COLO668 (cell line): ENCODE data around the gene LIPT2.

Source experiments
- DNase-seq: peaks from one replicate; lab custom pipeline; 2025; ENCODE audit not compliant: unreplicated experiment; lab: John Stamatoyannopoulos, UW

The LIPT2 gene

DNA sequence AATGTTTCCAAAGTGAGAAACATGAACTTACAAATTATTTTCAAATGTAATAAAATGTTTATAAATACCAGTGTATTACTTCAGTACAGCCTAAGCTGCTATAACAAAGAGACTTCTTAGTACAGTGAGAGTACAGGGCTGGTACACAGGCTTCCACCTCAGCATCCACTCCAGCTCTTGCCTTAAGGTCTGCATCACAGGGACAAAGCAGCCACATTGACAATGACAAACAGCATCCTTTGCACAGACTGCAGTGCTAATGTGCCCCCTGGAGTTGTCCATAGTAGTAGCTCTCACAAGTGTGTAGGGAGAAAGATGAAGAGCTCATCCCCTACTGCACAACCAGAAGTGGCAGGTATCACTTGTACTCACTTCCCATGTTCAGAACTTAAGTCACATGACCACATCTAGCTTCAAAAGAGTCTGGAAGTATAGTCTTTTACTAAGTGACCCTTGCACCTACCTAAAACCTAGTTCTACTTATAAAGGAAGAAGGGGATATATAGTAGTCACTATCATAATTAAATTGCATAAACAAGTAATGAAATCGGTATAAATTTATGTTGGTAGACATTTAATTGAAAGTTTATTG, 10.7 kb upstream of the LIPT2 start:
- DNase-seq: no peak

DNA sequence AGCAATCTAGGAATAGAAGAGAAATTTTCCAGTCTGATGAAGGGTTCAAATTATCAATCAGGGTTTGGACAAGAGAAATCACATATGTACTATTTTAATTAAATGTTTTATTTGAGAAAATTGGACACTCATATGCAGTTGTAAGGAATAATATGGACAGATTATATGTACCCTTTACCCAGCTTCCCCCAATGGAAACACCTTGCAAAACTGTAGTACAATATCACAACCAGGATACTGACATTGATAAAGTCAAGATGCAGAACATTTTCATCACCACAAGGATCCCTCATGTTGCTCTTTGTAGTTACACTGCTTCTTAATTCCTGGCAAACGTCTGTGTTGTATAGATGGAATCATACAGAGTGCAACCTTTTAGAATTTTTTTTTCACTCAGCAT, 1.4 kb upstream of the LIPT2 start:
- no peak for DNase-seq

DNA sequence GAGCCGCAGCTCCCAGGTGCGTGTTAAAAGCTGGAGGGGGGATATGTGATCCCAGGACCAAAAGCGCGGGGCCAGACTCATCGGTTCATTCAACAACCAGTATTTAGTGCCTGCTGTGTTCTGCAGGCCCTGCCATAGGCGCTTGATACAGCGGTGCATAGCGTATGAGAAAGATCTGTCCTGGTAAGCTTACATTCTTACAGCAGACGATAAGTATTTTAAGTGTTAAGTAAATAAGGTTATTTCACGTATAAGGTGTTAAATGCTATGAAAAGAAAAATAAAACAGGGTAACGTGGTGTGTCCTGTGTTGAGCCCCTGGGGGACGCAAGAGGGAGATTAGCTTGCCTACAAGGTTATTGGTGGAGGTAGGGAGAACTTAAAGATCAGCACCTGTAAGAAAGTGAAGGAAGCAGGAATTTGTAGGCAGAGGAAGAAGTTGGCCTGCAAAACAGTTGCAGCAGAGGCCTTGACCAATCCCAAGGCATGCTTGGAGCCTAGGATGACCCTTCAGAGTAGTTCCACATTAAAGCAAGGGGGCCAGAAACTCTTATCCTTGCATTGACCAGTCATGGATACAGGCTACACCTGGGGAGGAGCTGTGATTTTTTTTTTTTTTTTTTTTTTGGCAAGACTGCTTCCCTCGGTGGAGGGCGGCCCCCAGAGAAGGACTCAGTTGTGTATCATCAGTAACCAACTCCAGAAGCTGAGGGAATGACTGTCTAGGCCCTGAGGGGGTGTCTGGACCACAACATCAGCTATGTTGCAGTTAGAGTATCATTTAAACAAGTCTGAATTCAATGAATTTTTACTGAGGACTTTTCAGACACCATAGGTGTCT, 487 bp upstream of the LIPT2 start:
- DNase-seq: no peak

DNA sequence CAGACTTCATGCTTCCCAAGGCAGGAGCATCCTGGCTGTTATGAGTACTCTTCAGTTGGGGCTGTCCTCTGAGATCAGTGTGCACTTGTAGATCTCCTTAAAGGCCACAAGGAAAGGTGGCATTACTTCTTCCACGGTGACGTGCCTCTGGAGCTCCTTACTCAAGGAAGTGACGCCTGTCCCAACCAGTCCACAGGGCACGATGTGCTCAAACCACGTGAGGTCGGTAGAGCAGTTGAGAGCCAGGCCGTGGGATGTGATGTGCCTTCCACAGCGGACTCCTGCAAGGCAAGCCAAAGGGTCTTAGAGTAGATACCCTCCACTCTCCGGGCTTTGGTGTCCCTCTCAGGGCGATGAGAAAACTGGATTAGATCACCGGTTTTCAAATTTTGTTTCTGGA, 1.4 kb downstream of the LIPT2 start:
- DNase-seq: no peak

DNA sequence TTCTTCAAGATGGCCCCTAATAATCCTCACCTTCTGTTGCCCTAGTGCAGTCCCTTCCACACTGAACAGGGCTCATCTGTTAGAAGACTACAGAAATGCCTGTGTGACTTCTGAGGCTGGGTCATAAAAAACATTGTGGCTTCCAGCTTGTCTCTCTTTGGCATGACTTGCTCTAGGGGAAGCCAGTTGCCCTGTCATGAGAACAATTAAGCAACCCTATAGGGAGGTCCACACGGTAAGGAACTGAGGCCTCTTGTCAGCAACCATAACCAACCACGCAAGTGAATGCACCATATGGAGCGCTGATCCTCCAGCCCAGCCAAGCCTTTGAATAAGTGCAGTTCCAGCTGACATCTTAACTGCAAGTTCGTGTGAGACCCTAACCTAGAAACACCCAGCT, 2.6 kb downstream of the LIPT2 start:
- no peak for DNase-seq

DNA sequence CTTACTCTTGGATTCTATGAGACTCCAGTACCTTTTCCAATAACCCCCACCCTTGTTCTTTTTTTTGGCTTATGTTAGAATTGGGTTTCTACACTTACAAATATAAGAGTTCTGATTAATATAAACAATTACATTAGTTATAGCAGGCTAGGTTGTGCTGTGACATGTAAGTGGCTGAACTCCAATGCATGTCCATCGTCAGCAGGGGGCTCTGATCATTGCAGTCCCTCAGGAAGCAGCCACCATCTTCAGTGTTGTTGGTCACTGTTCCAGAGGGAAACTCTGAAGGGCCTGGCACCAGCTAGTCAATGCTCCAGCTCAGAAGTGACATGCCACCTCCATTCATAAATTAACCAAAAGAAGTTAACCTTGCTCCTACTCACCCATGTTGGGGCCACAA, 5.6 kb downstream of the LIPT2 start:
- peak; percentile 4 for DNase-seq

DNA sequence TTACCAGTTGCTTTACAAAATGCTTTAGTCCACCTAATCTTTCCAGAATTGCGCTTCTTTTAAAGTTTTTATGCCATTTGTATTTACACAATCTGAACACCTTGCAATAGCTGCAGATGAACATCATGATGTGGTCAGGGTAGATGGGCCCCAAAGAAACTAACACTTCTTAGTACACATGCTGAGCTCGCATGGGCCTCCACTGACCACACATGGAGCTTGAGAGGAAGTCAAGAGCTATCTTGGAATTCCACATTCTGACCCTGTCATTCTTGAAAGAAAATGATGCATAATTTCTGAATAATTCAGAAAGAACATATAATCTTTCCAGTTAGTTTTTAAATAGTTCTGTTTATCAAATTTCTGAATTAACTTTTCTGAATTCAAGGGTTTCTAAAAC, 7.7 kb downstream of the LIPT2 start:
- no peak for DNase-seq

DNA sequence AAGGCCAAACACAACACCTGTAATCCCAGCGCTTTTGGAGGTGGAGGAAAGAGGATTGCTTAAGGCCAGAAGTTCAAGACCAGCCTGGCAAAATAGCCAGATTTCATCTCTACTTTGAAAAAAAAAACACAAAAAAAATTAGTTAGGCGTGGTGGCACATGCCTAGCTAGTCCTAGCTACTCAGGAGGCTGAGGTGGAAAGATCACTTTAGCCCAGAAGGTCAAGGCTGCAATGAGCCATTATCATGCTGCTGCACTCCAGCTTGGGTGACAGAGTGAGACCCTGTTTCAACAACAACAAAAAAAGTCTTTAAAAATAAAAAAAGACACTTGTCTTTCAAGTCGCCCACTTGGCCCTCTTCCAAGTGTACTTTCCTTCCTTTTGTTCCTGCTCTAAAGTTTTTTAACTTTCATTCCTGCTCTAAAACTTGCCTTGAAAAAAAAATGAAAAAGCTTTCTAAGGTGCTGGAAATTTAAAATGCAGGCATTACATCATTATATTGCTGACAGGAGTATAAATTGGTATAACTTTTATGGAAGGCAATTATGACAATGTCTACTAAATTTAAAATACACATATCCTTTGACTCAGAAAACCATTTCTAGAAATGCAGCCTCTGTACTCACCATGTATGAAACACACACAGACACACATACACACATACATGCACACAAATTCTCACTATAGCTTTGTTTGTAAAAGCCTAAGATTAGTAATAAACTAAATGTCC, 12.7 kb downstream of the LIPT2 start:
- DNase-seq: no peak

DNA sequence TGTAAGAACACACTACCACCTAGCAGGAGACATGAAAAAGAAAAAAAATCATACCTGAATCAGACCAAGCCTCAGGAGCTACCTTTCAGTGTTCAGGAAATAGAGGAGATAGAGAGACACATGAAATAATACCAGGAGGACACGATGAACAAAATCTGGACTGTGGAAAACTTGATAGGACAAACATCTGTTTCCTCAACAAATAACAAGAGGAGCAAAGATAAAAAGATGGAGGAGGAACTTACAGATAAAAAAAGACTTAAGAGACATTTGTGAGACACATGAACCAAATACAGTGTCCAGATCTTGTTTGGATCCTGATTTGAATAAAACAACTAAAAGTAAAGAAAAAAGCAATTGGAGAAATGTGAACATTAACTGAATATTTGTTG, 13.8 kb downstream of the LIPT2 start:
- no peak for DNase-seq

DNA sequence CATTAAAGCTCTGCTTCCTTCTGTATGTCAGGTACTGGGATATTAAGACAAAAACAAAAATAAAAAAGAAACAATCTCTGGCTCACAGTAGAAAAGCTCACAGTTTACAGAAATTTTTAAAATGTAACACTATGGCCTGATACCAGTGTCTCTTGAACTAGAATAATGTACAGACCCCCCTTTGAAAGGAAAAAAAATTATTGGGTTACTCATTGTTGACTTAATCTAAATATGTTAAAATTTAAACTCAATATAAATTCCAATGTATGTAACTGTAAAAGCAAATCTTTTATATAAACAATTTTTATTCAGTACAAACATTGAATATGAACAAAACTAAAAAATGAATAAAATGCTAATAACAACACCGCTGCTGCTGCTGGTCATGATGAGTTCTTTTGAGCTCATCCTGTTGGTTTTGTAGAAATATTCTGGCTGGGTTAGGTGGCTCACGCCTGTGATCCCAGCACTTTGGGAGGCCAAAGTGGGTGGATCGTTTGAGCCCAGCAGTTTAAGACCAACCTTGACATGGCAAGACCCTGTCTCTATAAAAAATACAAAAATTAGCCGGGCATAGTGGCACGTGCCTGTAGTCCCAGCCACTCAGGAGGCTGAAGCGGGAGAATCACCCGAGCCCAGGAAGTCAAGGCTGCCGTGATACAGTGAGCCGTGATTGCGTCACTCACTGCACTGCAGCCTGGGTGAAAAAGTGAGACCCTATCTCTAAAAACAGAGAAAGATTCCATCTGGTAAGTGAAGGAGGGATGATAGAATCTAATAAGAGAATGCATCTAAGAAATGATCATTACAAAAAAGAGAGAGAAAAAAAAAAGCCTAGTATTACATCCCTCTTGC, 14.4 kb downstream of the LIPT2 start:
- DNase-seq: no peak

DNA sequence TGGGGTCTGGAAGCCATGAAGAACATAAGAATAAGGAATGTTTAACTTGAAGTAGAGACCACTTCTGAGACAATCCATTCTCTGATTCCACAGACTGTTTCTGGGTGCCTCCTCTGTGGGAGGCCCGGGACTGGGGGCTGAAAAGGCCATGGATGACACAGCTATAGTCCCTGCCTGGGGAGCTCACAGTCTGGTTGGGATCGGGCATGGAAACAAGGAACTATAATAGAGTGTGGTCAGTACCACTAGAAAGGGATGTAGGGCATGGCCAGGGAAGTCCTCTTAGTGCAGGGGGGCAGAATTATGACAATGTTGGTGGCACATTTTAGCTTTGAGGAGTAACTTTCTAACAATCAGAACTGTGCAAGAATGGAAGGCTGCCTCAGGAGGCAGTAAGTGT, 17.0 kb downstream of the LIPT2 start:
- no peak for DNase-seq

DNA sequence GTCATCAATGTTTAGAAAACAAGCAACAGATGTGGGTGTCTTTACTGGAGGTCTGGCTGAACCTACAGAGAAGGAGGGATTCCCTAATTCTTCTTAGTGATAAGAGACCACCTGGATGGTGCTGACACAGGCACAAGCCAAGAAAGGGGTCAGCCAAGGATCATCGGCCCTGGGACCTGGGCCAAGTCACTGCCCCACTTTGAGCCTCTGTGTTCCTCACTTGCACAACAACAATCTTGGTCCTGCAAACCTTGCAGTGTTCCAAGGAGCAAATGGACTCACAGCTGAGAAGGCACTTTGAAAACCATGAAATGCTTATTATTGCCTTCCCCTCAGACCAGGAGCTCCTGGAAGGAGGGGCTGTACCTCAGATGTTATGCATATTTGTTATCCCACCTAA, 19.2 kb downstream of the LIPT2 start:
- no peak for DNase-seq

DNA sequence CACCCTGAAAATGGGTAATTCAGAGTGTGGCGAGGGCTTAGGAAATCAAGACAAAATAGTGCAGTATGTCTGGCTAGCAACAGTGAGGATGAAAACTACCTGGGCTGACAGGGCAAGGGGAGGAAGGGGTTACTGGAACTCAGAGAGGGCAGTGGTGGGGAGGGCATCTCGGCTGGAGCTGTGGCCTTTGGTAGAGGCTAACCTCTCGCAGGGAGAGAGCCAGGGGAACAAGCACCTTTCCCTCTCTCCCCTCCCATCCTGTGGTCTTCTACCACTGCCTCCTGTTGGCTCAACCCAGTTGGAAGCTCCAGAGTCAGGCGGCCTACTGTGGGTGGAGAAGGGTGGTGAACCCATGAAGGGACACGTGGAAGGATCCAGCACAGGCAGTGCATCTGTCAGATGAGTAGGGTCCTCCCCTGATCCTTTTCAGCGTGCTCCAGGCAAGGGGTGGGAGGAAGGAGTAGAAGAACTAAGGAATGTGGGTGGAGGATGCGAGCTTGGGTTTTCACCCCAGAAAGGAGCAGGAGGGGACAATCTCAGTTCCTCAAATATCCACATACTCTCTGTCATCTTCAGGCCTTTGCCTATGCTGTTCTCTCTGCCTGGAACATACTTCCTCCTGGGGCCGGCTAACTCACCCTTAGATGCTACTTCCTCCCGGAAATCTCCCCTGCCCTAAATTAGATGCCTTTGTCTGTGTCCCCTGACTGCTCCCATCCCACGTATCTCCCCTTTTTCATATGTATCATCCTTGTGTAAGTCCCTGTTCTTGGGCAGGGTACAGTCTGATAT, 19.9 kb downstream of the LIPT2 start:
- no peak for DNase-seq

DNA sequence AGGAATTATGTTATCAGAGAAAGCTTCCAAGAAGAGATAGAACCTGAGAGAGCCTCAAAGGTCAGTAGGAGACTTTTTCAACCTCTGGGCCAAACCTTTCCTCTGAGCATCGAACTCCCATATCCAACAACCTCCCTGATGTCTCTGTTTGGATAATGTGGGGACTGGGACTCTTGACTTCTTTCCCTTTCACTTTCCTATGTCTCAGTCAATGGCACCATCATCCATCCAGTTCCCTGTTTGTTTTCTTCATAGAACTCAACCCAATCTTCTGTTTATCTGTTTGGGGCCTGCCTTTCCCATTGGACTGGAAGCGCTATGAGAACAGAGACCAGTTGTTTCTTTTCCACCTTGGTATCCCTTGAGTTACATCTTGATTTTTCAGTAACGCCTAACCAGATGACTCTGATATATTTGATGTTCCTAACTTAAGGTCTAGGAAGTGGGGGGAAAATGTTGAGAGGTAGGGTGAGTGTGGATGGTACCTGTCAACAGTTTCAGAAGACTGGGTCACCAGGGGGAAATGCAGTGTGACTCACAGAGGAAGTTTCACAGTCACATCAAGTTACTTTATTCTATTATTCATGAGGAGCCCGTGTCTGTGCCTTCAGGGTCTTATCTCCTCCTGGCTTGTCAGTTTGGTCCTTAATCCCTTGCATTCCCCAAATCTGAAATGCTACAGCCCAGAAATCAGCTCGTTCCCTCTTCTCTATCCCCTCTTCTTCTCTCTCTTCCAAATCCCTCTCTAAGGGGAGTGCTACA, 21.7 kb downstream of the LIPT2 start:
- DNase-seq: no peak

DNA sequence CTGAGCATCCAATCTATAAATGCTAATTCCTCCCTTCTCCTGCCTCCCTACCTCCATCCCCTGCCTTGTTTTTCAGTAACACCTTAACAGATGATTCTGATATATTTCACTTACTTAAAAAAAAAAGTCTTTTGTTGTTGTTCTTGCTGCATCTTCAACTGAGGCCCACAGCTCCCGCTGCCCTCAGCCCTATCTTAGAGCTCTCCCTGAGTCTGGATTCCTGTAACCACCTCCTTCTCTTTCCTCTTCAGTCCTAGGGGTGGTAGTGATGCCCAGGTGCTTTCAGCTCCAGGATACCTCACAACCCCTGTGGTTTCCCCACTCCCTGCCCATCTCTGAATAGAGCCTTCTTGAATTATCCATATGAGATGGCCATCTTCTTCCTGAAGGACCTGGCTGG, 22.5 kb downstream of the LIPT2 start:
- no peak for DNase-seq

DNA sequence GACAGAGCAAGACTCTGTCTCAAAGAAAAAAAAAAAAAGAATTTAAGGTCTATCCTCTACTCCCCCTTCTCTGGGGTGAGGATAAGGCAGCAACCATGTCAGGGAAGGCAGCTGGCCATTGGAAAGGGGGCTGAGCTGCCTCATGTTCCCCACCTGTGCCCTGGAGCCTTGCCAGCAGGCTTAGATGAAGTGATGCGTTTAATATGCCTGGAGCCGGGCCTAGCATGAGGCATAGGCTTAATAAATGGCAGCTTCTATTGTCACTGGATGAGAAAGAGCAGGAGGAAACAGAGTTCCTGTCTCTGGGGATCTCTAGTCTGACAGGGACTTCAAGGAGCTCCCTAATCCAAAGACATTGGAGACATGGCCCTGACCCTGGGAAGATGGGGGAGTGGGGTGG, 23.0 kb downstream of the LIPT2 start:
- DNase-seq: peak; percentile 9

DNA sequence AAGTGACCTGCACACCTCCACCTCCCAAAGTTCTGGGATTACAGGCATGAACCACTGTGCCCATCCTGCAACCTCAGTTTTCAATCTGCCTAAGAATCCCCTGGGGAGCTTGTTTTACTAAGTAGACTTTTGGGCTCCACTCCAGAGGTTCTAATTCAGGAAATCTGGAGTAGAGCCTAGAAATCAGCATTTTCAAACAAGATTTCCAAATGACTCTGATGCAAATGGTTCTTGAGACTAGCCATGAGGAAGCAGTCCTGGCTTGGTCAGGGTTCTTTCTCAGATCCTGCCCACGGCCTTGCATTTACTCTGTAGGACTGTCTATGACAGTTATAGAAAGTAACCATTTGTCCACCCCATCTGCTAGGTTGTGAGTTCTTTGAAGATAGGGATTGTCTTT, 24.6 kb downstream of the LIPT2 start:
- no peak for DNase-seq

DNA sequence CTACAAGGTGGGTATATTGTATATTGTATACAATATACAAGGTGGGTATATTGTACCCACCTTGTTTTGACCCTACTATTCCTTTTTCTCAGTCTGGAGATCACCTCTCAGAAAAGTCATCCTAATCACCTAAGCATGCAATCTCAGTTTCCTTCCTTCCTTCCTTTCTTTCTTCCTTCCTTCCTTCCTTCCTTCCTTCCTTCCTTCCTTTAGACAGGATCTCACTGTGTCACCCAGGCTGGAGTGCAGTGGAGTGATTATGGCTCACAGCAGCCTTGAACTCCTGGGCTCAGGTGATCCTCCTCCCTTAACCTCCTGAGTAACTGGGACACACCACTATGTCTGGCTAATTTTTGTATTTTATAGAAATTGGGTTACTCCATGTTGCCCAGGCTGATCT, 25.0 kb downstream of the LIPT2 start:
- no peak for DNase-seq

DNA sequence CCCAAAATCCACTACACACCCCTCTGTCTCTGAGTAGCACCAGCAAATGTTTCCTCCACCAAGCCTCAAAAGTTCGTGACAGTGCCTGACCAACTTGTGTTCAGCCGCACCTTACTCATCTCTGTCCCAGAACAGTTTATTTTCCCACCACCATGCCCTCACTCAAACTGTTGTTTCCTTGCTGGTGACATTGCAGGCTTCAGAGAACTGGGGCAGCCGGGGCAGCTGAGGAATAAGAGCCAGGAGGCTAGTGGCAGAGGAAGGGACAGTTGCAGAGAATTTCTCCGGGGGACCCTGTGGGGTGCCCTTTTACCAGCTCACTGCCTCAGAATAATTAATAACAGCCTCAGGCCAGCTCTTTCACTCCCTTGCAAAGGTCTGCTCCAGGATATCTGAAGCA, 25.5 kb downstream of the LIPT2 start:
- DNase-seq: no peak
